Cardiac fibroblast (primary cell): Measurements from ENCODE around the gene TBC1D9.
A peak's percentile ranks its signal among the peaks of the same experiment; 100 is the strongest.

ENCODE experiments used
- DNase-seq, 2 donors: peaks; one replicate each; pipeline versions ENCODE4 v3.0.0 to v3.0.0-alpha.2; 2010; ENCODE audit warnings: low read depth in 2 of 2
- H3K4me3 ChIP-seq, 2 donors: replicated peaks in 1 of 2; 1 replicate in 1 of 2; 2 replicates in 1 of 2; pipeline ENCODE4 v1.5.1; 2011; ENCODE audit warnings: low read depth in 2 of 2, low read length in 2 of 2, mild to moderate bottlenecking in 2 of 2, moderate library complexity in 1 of 2
- TF ChIP-seq, protein P1 (sequence below): IDR thresholded peaks from one replicate; pipeline ENCODE4 v1.5.1; 2011; ENCODE audit warnings: low read depth, mild to moderate bottlenecking, low read length, inconsistent platforms

Gene TBC1D9

GRCh38 chr4:140705625-140706275 lies 50.4 kb downstream of the TBC1D9 start:
- TF ChIP-seq, protein P1, sequence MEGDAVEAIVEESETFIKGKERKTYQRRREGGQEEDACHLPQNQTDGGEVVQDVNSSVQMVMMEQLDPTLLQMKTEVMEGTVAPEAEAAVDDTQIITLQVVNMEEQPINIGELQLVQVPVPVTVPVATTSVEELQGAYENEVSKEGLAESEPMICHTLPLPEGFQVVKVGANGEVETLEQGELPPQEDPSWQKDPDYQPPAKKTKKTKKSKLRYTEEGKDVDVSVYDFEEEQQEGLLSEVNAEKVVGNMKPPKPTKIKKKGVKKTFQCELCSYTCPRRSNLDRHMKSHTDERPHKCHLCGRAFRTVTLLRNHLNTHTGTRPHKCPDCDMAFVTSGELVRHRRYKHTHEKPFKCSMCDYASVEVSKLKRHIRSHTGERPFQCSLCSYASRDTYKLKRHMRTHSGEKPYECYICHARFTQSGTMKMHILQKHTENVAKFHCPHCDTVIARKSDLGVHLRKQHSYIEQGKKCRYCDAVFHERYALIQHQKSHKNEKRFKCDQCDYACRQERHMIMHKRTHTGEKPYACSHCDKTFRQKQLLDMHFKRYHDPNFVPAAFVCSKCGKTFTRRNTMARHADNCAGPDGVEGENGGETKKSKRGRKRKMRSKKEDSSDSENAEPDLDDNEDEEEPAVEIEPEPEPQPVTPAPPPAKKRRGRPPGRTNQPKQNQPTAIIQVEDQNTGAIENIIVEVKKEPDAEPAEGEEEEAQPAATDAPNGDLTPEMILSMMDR = no peak
- no peak overlapping the region for H3K4me3 ChIP-seq
- DNase-seq = no peak

DNA sequence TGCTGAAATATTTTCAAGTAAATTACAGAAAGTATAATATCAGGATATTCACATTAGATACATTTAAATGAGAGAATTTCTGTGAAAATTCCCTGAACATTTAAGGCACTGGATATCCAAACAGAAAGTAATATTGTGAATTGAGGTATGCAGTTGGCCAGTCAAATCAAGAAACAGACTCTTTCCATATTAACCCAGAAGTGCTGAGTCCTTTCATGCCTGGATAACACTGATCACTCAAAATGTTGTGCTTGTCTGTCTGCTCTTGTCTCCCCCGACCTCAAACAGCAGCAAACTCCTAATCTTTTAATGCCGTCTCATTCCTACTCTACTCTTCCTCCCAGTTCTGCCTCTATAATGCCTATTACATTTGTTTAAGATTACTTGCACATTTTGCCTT lies 51.2 kb downstream of the TBC1D9 start:
- DNase-seq = no peak
- H3K4me3 ChIP-seq = no peak overlapping the region
- TF ChIP-seq, protein P1 = no peak

DNA sequence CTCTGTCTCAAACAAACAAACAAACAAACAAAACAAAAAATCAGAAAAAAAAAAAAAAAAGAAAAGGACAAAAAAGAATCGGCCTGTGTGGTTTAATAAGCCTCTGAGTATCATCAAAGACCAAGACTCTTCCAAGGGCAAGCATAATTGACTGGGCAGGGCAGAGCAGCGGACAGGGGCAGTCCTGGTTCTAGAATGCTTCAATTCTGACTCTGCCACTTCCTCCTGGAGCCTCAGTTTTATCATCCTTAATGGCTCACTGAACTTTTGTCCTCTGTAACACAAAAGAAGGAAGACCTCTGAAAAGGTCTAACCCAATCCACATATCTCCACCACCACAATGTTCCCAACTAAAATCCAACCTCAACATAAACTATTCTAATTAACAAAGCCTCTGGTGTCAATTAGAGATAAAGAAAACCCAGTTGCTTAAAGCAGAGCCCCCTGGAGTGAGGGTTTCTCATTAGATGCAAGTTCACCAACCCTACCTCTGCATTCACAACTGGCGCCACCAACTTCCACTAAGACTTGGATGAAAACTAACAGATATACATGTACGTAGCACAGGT lies 51.7 kb downstream of the TBC1D9 start:
- no peak overlapping the region for H3K4me3 ChIP-seq
- TF ChIP-seq, protein P1 = no peak
- DNase-seq = no peak

DNA sequence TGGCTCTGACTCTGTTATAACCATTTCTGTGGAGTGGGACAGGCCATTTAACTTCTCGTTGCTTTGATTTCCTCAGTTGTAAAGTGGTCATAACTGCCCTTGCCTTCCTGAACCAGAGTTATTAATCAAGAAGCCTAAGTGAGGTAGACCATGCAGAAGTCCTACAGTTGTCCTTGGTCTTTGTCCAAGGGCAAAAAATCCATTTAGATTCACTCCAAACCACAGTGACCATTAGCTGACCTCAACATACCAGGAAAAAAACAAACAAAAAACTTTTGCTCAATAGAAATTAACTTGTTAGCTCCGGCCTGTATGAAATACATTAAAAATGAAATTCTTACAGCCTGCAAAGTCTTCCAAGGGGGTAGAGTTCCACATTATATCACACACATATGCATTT lies 52.7 kb downstream of the TBC1D9 start:
- TF ChIP-seq, protein P1 = no peak
- peak; percentile 11 to 68 for DNase-seq
- H3K4me3 ChIP-seq = no peak overlapping the region

DNA sequence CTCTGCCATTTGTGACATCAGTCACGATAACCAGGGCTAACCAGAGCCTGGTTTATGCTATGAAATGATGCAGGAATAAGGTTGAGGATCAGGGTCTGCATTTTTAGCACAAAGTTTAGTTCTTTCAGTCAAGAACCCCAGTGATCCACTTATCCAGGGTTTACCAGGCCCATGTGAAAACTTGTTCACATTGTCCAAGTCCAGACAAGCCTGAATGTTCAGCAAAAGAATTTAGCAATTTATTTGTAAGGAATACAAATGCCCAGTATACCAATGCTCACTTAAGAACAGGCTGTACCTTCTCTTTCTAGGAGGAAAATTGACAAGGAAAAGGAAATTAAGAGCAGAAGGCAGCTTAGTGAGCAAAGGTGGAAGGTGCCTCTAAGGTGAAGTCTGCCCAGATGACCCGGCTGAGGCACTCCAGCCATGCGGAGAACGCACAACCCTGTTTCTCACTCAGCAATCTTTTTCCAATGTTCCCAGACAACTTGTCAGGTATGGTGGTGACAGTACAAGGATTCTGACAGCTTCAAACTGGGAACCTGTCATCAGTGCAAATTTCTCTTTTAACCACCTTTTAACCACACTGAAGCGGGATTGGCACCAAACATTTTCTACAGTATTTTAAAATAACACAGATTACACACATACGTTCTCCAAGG lies 54.0 kb downstream of the TBC1D9 start:
- DNase-seq = no peak
- H3K4me3 ChIP-seq = no peak overlapping the region
- TF ChIP-seq, protein P1 = no peak

DNA sequence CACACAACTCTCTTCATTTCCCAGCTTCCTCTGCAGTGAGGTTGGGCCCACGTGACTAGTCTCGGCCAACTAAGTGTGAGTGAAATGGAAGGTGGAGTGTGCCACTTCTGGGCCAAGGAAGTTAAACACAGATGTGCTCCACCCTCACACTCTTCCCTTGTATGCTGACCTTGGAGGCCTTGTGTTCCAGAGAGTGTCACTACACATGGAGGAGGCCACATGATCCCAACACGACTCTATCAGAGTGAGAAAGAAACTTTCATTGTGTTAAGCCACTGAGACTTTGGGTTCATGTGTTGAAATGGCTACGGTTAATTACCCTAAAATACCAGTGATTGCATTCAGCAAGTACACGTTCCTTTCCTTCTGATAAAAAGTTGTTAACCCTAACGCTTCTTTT lies 55.1 kb downstream of the TBC1D9 start:
- TF ChIP-seq, protein P1 = no peak
- no peak for DNase-seq
- no peak overlapping the region for H3K4me3 ChIP-seq
